GM21447 (cell line): ENCODE data around the gene HDAC11.
"Not testable (repeated sequence)": the region's sequence is repeated elsewhere in the genome, so short reads cannot be mapped to it uniquely, and the experiment has no call there.

ENCODE experiments used
- ATAC-seq: cut with Tn5 transposase; IDR thresholded peaks from one replicate; pipeline ENCODE4 v1.9.1; 2021; ENCODE audit not compliant: unreplicated experiment

HDAC11 gene

DNA sequence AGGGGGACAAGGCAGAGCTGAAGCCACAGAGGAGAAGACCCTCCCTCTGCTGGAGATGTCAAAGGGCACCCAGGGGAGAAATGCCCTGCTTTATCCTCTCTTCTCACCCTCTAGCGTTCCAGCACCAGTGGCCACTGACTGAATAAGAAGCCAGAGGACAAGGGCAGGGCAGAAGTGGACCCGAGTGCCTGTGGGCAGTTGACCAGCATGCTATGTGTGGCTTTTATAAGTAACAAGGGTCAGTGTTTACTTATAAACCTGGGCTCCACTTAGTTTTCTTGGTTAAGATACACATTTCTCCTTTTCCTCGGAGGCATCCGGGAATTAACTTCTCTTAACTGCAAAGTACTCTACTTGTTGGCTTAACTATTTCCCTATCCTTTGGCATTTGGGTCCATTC lies 13.3 kb upstream of the HDAC11 start:
- ATAC-seq = no peak

DNA sequence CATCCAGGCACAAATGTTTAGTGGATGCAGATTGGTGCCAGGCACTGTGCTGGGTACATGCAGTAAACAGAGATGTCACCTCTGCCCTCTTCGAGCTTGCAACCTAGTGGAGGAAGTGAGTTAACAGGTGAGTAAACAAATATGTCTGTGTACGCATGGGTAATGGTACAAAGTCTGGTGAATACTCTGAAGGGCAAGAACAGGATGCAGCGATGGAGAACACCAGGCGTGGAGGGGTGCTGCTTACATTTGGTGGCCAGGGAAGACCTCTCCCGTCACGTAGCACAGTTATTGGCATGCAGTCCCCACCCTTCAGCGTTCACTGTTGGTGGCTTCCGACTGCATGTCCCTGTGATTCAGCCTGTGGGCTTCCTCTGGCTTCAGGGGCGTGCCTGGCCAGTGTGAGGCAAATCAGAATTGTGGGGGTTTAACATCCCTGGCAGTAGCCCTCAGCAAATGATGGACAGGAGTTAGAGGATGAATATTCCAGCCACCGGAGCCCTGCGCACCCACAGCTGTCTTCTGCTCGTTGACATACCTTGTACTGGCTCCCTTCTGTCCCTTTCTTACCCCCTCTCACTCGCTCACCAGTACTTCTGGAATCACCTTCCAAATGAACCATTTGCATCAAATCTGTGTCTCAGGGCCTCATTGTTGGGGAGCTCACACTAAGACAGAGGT lies 9.1 kb upstream of the HDAC11 start:
- no peak for ATAC-seq

DNA sequence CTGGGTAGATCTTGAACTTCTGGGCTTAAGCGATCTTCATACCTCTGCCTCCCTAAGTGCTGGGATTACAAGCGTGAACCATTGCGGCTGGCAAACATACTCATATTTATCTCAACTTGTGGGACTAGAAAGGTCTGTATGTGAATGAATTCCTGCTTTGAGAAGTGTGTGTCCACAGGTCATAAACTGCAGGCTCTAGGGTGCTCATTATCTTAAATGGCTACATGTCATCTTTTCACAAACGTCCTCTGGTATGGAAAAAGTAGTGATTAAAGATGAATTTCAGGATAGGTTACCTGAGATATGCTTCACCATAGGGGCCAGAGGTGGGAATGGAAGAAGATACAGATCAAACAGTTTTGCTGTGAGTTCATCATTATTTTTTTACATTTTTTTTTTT lies 7.8 kb upstream of the HDAC11 start:
- ATAC-seq = no peak

DNA sequence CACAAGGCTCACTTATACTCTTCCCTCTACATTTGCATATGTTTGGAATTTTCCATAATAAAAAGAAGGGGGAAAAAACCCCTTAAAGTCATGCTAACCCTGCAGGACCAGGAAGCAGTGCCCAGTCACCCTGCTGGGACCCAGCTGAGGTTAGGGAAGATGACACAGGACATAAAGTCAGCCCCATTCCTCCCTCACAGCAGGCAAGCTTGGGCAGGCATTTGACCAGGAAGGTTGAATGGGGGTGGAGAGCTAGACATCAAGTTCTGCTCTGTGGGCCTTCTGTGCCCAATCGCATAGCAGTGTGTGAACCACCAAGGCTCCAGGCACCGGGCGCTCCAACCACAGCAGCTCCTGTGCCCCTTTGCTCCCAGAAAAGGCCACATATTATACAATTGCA lies 7.1 kb upstream of the HDAC11 start:
- no peak for ATAC-seq

DNA sequence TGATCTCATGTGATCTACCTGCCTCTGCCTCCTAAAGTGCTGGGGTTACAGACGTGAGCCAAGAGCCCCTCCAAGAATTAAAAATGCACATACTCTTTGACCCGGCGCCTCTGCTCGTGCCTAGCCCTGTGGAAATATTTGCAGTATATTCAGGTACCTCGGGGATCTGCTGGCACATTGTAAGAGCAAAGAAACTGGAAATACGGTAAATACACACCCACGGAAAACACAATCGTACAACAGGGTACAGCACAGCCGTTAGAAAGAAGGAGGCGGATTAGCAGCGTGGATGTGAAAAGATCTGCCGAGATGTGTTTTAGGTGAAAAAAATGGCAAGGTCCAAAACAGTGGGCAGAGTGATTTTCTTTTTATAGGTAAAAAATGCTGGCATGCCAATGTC lies 6.1 kb upstream of the HDAC11 start:
- no peak for ATAC-seq

DNA sequence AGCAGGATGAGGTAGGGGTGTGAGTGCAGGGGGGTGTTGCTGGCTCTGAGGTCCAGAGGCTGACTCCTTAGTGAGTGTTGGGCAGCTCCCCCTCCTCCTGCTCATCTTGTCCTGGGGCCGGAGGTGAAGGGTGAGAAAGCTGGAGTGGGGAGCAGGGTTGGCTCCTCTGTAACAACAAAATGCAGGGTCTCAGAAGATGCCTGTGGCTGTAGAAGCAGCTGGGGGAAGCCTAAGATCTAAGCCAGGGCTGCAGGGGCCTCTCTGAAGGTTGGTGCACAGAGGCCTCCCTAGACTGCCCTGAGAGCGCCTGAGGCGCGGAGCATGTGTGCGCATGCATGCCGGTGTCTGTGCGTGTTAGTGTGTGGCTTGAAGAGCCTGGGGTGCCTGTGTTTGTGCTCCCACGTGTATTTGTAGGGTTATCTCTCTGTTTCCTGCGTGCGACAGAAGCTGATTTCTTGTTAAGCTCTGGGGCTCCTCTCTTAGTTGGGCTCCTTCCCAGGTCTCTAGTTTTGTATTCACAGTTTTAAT lies 5.3 kb upstream of the HDAC11 start:
- ATAC-seq = no peak

DNA sequence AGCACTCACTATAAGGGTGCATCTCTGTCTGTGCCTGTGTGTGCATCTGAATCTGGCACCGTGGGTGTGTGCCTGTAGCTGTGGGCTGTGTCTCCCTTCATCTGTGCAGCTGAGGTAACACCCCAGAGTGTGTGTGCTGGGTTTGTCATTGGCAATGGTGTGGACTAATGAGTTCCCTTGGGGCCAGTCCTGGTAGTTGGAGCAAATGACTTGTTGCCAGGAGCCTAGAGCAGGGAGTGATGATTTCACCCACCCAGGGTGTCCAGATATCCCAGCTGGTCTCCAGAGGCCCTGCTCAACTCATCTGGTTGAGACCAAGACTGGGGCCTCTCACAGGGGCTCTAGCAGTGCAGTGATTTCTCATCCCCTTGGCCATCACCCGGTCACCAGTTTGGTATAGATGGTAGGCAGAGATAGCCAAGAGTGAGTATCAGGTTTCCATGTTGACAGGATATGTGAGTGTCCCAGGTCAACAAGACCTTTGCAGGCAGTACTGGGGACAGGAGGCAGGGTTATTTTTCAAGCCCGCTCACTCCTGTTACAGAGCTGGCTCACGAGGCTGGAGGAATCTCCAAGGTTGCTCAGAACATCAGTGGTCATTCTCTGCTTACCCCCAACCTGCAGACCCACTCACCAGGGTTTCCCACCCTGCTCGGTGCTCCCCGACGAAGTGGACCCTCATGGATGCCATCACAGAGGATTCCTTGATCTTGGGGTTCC lies 4.1 kb upstream of the HDAC11 start:
- ATAC-seq = no peak

DNA sequence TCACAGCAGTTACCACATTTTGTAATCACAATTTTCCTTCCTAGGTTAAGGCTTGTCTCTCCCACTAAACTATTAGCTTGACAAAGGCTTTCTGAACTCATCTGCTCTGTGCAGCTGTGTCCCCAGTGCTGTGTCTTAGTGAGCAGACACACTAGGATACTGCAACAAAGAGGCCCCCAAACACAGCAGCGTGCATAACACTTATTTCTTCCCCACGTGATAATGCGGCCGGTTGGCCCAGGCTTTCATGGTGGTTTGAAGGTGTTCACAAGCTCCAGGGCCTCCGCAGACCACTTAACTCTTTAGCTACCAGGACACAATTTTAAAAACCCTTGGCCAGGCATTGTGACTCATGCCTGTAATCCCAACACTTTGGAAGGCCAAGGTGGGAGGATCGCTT lies 2.2 kb upstream of the HDAC11 start:
- no peak for ATAC-seq

DNA sequence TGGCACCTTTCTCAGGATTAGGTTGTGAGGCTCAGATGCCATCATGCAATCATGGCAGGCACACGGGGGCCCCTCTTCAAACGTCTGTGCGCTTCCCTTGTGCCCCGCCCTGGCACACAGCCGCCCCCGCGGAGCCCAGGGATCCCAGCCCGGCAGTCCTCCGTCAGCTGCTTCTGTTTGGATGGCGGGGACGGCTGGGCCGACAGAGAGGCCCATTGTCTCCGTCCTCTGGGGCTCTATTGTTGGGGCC lies 849 bp upstream of the HDAC11 start:
- ATAC-seq = peak; percentile 5

DNA sequence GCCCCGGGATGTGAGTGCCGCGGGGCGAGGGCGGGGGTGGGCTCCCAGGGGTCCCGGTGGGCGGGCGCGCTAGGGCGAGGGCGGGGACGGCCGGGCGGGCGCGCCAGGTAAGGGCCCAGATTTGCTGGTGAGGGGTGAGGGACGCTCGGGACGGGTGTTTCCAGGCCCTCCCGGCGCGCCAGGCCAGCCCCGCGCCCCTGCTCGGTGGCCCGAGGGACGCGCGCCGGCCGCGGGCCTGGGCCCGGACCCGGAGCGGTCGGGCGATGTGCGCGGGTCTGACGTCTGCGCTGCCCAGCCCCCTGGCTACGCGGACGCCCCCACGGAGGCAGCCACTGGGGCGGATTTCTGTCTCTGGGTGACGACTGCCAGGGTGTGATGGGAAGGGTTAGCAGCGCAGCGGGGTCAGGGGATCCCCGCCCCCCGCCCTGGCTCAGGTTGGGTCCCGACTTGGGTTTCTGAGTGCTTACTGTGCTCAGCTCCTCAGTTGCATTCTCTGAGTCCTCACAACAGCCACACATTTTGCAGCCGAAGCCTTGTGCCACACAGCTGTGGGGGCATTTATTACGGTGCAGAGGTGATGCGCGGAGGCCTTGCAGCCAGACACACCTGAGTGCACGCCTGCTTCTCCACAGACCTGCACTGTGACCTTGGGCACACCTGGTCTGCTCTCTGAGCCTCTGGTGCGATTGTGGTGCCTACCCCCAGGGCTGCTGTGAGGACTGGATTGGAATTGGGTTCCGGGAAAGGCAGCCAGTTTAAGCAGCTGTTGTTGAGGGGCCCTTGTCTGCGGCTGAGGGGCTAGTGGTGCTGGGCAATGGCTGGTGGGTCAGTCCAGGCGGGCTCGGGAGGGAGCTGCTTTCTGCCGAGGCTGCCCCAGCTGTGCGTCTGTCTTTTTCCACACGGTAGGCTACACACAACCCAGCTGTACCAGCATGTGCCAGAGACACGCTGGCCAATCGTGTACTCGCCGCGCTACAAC lies 523 bp downstream of the HDAC11 start:
- ATAC-seq = peak; percentile 21

DNA sequence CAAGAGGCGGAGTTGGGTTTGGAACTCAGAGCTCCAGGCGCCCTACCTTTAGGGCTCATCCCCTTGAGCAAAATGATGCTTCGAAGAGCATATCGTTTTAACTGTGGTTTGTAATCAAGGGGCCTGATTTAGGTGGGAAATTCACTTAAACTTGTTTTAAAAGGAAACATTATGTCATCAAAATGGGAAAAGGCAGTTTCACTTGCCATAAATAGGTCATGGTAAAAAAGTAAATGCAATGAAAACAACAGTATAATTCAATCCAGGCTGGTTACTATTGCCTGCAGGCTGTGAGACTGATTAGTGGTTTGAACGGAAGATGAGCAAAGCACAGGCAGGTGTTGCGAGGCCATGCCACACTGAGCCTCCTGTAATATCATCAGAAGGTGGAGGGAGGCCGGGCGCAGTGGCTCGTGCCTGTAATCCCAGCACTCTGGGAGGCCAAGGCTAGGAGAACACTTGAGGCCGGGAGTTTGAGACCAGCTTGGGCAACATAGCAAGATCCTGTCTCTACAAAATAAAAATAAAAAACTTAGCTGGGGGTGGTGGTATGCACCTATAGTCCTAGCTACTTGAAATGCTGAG lies 2.1 kb downstream of the HDAC11 start:
- no peak for ATAC-seq

DNA sequence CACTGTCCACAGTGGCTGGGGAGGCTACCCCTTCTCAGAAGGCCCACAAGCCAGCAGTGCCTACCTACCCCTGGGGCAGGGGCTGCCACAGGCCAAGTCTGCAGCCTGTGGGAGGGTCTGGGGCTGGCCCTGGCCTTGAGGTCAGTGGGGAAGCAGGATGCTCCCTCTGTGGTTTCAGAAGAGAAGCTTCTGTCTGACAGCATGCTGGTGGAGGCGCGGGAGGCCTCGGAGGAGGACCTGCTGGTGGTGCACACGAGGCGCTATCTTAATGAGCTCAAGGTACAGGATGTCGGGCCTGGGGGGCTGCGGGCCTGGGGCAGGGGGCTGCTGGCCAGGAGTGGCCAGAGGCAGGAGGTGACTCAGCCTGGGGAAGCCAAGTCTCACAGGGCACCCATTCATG lies 3.2 kb downstream of the HDAC11 start:
- no peak for ATAC-seq

DNA sequence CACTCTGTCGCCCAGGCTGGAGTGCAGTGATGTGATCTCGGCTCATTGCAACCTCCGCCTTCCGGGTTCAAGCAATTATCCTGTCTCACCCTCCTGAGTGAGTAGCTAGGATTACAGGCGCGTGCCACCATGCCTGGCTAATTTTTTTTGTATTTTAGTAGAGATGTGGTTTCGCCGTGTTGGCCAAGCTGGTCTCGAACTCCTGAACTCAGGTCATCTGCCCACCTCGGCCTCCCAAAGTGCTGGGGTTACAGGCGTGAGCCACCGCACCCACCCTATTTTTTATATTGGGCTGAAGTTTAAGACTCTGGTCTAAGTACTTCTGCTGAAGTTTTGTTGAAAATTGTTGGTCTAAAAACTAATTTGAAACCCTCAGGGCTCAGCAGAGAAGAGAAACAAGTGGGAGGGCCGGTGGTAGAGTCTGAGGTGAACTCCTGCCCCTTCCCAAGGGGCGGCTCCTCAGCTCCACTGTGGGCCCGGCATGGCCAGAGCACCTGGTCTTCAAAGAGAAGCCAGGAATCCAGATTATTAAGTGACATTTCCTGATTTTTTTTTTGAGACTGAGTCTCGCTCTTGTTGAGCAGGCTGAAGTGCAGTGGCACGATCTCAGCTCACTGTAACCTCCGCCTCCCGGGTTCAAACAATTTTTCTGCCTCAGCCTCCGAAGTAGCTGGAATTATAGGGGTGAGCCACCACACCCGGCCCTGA lies 4.0 kb downstream of the HDAC11 start:
- no peak for ATAC-seq

DNA sequence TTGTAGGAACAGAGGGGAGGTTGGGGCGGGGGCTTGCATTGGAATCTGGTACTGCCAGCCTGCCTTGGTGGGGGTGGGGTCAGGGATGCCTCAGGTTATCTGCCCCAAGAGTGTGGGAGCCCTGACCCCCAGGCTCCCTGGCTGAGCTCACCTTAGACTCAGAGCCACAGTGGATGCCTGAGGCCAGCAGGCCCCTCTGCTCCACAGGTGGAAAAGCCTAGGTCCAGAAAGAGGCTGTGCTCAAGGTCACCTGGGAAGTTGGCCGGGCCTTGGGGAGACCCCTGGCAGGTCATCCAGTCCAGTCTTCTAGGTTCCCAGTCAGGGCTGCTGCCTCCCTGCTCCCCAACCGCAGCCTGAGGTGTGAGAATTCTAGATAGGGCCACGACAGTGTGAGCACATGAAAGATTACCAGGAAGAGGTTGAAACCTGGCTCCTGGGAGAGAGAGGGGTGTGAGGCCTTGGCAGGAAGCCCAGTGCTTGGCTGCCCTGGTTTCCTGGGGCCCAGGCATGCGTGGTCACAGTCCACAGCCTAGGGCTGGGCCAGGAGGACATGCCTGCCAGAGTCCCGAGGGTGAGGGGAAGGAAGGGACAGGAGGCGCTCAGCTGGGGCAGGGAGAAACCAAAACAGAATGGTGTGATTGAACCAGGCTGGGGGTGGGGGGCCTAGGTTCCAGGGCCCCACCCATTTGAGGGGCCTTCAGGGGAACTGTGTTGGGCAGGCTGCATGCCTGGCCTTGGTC lies 4.9 kb downstream of the HDAC11 start:
- ATAC-seq = no peak

DNA sequence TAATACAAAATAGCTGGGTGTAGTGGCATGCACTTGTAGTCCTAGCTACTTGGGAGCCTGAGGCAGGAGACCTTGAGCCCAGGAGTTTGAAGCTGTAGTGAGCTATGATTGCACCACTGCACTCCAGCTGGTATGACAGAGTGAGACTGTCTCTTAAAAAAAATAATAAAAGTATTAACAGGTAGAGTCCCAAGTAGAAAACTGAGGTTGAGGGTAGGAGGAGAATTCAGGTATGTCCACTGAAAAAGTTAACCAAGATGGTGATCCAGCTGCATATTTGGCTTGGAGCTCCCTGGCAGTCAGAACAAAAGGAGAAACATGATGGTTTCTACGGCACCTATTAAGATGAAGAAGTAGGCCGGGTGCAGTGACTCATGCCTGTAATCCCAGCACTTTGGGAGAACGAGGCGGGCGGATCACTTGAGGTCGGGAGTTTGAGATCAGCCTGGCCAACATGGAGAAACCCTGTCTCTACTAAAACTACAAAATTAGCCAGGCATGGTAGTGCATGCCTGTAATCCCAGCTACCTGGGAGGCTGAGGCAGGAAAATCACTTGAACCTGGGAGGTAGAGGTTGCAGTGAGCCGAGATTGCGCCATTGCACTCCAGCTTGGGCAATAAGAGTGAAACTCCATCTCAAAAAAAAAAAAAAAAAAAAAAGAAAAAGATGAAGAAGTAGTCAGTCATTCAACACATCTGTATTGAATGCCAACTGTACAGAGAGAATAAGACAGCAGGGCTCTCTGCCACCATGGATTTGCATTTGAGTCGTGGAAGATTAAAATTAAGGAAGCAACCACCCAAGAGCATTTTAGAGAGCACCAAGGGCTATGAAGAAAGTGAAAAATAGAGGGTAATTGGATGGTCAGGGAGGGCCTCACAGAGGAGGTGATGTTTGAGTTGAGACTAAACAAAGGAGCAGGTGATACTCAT lies 5.8 kb downstream of the HDAC11 start:
- ATAC-seq = not testable (repeated sequence)

DNA sequence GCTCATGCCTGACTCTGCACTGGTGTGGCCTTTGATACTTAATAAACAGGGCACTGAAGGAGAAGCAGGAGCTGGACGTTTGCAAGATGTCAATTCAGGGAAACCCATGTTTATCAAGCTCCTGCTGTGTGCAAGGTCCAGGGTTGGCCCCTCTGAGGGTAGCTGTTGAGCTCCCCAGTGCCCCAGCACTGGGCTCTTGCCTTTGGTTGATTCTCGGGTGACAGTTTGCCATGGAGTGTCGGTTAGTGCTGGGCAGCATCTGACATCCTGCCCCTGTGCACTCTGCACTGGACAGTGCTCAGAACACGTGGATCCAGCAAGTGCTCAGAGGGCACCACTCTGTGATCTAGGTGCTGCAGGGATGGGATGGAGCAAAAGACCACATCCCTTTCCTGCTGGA lies 7.3 kb downstream of the HDAC11 start:
- ATAC-seq = no peak

DNA sequence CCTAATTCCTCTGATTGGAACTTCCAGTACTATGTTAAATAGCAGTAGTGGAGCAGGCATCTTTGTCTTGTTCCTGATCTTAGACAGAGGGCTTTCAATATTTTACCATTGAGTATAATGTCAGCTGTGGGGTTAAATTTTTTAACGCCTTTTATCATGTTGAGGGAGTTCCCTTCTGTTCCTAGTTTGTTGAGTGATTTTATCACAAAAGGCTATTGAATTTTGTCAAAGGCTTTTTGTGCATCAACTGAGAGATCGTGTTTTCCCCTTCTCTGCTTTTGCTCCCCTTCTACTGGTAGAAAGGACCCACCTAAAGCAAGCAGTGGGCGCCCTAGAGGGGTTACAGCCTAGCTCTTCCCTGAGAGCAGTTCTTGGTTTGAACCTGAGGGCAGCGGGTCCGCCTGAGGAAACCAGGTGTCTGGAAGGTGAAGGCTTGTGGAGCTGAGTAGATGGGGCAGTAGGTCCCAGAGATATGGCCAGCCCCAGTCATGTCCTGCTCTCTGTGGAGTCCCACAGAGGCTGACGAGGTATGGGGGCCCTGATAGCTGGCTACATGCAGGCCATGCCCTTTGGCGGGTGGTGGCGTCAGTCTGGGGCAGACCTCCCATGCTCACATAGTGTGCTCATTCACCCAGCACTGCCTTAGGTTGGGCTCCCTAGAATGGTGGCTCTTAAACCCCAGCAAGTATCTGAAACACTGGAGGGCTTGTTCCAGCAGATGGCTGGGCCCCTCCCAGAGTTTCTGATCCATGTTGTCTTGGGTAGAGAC lies 11.3 kb downstream of the HDAC11 start:
- ATAC-seq = no peak

DNA sequence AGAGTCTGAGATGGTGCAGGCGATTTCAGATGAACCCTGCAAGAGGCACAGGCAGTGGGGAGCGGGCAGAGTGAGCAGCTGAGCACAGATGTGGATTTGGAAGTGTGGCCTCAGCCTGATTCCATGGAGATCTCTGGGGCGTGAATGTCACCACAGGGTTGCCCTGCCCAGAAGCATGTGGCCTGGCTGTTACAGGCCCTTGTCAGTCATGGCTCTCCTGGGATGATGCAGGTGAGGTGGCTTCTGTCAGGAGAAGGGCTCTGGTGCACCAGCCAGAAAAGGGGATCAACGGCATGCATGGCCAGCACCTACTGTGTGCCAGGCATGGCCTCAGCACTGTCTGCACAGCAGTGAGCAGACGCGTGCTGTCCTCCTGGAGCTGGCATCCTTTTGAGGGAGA lies 11.9 kb downstream of the HDAC11 start:
- no peak for ATAC-seq
